ENCODE measurements around the gene OVOL2.
"Not testable (repeated sequence)": the region's sequence is repeated elsewhere in the genome, so short reads cannot be mapped to it uniquely, and the experiment has no call there.

The OVOL2 gene

DNA sequence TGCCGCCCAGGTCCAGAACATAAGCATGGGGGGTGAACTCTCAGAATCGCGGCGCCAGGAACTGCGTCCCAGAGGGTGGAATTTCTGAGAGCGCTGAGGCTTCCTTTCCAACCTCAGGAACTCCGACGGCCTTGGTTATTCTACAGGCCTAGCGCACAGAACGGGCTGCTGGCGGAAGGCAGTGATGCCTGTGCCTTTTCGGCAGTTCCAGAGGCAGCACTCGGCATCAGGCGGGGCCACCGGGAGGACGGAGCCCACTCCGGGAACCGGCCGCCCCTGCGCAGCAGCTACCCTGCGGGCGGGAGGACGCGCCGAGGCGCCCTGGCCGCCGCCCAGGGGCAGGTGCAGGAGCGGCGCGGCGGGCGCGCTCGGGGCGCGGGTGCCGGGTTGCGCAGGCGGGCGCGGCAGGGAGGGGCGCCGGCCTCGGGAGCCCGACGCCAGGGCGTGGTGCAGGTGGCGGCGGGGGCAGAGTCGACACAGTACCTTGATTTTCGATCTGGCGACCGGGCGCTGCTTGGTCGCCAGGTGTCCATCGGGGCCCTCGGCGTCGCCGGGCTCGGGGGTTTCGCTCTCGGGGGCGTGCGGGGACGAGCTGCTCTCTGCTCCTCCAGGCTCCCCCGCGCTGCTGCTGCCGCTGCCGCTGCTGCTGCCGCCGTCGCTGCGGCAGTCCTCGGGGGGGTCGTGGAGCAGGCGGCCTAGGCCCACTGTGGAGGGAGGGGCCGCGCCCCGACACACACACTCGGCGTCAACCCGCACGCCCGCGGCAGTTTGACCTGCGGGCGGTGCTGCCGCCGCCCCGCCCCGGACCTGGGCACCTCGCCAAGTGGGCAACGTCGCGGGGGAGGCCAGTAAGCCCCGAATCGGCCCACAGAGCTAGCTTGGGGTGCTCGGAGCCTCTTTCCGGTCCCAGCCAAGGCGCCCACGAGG is 1.3 kb downstream of the OVOL2 start:
- DNase-seq, result no peak

DNA sequence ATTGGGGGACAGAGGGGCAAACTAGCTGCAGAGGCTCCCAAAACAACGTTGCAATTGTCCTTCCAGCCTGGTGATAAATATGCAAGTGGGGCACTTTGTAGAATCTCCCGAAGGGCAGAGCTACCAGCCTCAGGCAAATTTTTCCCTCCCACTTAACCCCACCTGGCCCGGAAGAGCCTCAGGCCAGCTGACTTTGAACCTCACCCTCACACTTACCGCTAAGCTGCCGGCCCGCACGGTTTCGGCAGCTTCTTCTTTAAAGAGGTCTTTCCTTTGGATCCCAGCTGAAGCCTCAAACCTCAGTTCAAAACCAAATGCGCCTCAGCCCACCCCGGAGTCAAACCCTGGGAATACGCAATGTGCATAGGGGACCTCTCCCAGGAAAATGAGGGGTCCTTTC is 2.5 kb downstream of the OVOL2 start:
- no peak for DNase-seq

- DNase-seq, result no peak
Measured at GRCh38 chr20:18052856-18053255, 4.9 kb downstream of the OVOL2 start.

GRCh38 chr20:18050628-18051027 is 7.1 kb downstream of the OVOL2 start:
- no peak for DNase-seq

DNA sequence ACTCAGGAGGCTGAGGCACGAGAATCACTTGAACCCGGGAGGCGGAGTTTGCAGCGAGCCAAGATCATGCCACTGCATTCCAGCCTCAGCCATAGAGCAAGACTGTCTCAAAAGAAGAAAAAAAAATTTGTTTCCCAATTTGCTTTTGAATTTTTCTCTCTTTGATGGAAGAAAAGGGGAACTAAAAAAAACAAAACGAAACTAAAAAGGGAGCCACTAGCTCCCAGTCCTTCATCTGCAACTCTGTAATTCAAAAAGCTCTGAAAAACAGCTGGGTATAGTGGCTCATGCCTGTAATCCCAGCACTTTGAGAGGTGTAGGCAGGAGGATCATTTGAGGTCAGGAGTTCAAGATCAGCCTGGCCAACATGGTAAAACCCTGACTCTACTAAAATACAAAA is 9.5 kb downstream of the OVOL2 start:
- DNase-seq, result no peak

GRCh38 chr20:18046535-18046934 is 11.2 kb downstream of the OVOL2 start:
- DNase-seq, result no peak

- DNase-seq, result no peak
Measured at GRCh38 chr20:18042229-18042628, 15.5 kb downstream of the OVOL2 start.

- DNase-seq, result no peak
Measured at GRCh38 chr20:18041462-18041861, 16.3 kb downstream of the OVOL2 start.

GRCh38 chr20:18039063-18039462 is 18.7 kb downstream of the OVOL2 start:
- DNase-seq, result no peak

DNA sequence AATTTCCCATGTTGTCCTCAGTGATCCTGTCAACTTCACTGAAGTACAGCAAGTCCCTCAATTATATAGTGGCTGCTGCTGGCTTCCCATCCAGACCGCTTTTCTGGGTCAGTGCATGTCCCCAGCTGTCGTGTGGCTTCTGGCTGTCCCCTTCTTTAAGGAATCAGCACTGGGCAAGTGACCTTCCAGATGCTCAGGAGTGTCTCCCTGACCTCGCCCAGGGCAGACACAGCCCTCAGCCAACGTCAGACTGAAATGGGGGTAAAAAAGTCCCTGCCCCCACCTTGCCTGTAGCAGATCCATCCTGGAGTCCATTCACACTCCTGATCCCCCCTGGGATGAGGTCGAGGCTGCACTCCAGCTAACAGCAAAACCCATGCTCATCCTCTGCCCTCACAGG is 23.7 kb downstream of the OVOL2 start:
- no peak for DNase-seq

DNA sequence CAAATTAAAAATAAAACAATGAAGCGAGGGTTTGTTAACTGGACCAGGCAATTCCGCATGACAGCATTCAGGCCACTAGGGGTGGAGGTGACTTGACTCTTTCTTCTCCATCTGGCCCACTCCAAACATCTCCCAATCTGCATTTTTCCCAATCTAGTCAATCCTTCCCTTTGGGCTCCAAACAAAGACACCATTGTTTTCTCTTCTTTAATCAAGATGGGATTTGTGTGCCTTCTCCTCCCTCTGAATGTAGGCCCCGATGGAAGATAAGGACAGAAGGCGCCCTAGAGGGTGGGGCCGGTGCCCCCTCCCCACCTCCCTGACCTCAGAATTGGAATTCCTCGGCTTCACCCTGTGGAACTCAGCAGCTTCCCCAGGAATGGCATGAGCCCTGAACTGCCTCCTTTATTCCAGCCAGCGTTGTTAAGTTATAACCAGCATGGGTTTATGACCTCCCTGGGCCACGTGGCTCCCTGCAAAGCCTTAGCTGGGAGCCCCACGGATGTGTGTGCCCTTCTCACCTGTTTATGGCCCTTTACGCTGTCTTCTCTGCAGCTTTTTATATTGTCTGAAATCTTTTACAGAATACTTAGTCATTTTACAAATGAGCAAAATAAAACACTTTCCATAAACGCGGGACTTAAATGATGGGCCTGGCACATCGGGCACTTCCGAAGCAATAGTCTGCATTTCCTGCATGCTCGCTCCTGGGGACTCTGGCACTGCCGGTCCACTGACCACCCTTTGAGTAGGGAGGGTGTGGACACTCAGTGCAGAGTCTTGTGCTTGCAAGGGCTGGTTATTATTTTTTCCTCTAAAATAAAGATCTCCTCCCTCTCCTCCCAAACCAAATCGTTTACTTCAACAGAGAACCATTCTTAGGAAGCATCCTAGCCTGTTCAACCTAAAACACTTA is 24.5 kb downstream of the OVOL2 start:
- no peak for DNase-seq

- no peak for DNase-seq
Measured at GRCh38 chr20:18031888-18032509, 25.7 kb downstream of the OVOL2 start.

GRCh38 chr20:18031050-18031449 is 26.7 kb downstream of the OVOL2 start:
- no peak for DNase-seq

DNA sequence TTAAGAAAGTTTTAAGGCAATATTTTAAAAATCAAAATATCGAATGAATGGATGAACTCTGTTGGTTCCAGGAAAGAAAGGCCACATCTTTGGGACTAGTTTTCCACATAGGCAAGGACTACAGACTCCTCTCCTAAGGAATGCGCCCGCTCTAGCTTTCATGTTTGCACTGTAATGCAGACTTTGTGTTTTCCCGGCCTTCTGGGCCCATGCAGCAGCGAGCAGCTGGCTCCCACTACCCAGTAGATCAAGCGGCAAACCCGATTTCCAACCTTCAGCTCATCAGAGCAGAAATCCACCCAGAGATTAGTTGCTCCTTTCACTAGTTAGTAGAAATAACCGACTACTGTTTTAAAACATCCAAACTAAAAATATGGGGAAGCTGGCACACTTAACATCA is 27.7 kb downstream of the OVOL2 start:
- DNase-seq, result no peak

DNA sequence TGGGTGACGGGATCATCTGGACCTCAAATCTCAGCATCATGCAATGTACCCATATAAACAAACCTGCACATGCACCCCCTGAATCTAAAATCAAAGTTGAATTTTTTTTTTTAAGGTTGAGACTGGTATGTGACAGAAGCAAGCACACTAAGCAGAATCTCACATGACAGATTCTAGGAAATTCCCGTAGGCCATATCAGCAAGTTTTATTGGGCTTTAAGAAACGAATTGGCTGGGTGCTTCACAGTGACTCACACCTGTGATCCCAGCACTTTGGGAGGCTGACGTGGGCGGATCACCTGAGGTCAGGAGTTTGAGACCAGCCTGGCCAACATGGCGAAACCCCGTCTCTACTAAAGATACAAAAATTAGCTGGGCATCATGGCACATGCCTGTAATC is 30.7 kb downstream of the OVOL2 start:
- DNase-seq, result not testable (repeated sequence)

- DNase-seq, result no peak
Measured at GRCh38 chr20:18024606-18025127, 33.0 kb downstream of the OVOL2 start.

DNA sequence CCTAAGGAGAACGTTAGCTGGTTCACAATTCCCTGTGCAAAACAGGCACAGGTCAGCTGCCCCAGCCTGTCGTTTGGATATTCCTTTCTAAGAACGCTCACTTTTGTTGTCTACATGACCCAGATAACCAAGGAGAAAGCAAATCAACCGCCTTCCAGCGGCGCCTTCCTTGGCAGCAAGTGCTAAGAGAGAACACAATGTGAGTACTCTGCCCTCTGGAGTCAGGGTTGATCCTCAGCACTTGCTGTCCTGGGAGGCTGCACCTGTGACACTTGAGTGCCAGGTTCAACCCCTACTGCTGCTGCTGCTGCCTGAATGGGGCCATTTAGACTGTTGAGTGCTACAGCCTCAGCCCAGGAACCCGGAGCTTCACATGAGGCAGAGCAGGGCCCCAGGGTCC is 36.8 kb downstream of the OVOL2 start:
- no peak for DNase-seq

- DNase-seq, result peak; percentile 58
Measured at GRCh38 chr20:18019068-18019467, 38.6 kb downstream of the OVOL2 start.

GRCh38 chr20:18018100-18018499 is 39.6 kb downstream of the OVOL2 start:
- no peak for DNase-seq

GRCh38 chr20:18016772-18017171 is 40.9 kb downstream of the OVOL2 start:
- DNase-seq, result no peak

DNA sequence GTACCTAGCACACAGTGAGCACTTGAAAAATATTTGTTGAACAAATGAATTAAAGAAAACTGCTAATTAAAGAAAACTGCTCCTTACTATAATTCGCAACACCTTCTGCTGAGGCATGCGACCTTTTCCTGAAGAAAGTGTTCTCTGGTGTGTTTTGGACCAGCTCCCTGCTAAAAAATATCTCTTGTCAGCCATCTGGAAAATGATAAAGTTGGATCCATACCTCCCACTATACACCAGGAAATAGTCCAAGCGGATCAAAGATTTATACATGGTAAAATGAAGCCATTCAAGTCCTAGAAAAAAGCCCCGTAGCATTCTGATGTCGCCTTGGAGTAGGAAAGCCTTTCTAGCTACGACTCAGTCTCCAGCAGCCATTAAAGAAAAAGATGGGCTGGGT is 43.3 kb downstream of the OVOL2 start:
- no peak for DNase-seq

GRCh38 chr20:18012901-18013300 is 44.8 kb downstream of the OVOL2 start:
- no peak for DNase-seq

Data from hematopoietic multipotent progenitor cell treated with erythropoietin and hydrocortisone succinate and interleukin-3 and kit ligand, for 8 days (in vitro differentiated cells).